Dendritic cell treated with granulocyte-macrophage colony-stimulating factor and Interleukin-4, amounts not matched to agents 40 ng/mL and 50 ng/mL, for 4 days (primary cell): Measurements from ENCODE around the gene TACC2.

Experiments used
- H3K27ac Mint-ChIP-seq: one replicate; pipeline ENCODE4 v1.8.0; 2022; ENCODE audit warnings: mild to moderate bottlenecking, mixed read lengths
- H3K27me3 Mint-ChIP-seq: one replicate; pipeline ENCODE4 v1.8.0; 2022; ENCODE audit warnings: mild to moderate bottlenecking, mixed read lengths
- H3K36me3 Mint-ChIP-seq: one replicate; pipeline ENCODE4 v1.8.0; 2022; ENCODE audit warnings: low read depth, mixed read lengths
- H3K4me1 Mint-ChIP-seq: one replicate; pipeline ENCODE4 v1.8.0; 2022; ENCODE audit warnings: low read depth, mixed read lengths
- H3K4me3 Mint-ChIP-seq: one replicate; pipeline ENCODE4 v1.8.0; 2022; ENCODE audit warnings: mild to moderate bottlenecking, moderate library complexity, mixed read lengths
- H3K9me3 Mint-ChIP-seq: one replicate; pipeline ENCODE4 v1.8.0; 2022; ENCODE audit warnings: mixed read lengths
- intact Hi-C: fragments of 100-400 bp; cut with micrococcal nuclease; formaldehyde crosslinking; loops from one replicate; pipeline ENCODE4 v1.15.0; 2022

TACC2 gene

DNA sequence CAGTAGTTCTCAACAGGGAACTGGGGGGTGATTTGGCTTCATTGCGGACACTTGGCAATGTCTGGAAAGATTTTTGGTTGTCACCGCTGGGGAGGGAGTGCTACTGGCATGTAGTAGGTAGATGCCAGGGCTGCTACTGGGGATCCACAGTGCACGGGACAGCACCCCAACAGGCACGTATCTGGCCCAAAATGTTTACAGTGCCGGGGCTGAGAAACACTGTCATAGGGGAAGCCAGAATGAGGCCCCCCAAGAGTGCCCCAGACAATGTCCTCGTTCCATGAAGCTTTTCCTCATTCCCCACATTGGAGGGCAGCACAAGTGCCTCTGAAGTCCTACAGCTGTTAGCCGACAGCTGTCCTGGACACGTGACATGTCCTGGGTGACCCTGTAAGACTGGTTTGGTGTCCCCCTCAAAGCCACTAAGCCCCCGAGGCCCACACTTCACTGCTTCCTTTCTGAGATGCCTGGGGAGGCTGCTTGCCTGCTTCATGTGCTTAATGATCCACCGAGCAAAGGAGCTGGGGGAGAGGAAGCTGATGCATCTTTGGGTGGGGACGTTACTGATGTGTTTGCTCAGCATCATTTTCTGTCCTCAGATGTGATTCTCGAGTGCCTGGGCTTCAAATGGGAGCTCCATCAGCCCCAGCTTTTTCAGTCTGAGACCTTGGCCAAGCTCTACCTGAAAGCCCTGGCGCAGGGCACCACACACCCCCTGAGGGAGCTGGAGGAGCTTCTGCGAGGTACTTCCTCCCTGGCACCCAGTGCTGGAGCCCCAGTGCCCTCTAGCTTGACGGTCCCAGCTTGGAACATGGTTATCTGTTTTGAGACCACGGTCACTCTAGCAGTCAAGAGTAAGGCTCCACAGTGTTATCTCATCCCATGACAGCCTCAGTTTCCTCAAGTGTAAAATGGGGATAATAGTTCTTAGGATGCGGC is 296.8 kb downstream of the TACC2 start:
- no peaks in the 10 kb centered on the region for H3K9me3 Mint-ChIP-seq
- no peaks in the 10 kb centered on the region for H3K36me3 Mint-ChIP-seq
- H3K4me3 Mint-ChIP-seq, result no peak overlapping the region
- intact Hi-C loops, result no loop called here
- no peaks in the 10 kb centered on the region for H3K4me1 Mint-ChIP-seq
- no peak overlapping the region for H3K27ac Mint-ChIP-seq
- peaks cover 8% of the 10 kb centered on the region for H3K27me3 Mint-ChIP-seq

DNA sequence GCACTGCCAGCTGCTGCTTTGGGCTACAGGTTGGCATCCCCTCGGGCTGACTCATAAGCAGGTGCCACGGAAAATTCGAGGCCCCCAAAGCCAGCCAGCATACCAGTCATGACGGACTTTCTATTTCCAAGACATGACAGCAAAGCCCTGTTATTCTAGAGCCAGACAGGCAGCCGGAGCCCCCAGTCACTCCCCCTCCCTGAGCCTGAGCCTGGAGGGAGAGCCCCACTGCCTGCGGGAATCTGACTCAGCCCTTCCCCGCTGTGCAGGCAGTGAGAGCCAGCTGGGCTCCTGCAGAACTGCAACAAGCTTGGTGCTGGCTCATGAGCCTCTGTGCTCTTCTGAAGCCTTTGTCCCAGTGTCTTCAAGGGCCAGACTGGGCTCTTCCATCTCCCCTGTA is 297.9 kb downstream of the TACC2 start:
- no peak overlapping the region for H3K27ac Mint-ChIP-seq
- H3K4me3 Mint-ChIP-seq, result no peak overlapping the region
- intact Hi-C loops, result no loop called here
- no peaks in the 10 kb centered on the region for H3K4me1 Mint-ChIP-seq
- H3K9me3 Mint-ChIP-seq, result no peaks in the 10 kb centered on the region
- H3K36me3 Mint-ChIP-seq, result no peaks in the 10 kb centered on the region
- peaks cover 9% of the 10 kb centered on the region for H3K27me3 Mint-ChIP-seq

DNA sequence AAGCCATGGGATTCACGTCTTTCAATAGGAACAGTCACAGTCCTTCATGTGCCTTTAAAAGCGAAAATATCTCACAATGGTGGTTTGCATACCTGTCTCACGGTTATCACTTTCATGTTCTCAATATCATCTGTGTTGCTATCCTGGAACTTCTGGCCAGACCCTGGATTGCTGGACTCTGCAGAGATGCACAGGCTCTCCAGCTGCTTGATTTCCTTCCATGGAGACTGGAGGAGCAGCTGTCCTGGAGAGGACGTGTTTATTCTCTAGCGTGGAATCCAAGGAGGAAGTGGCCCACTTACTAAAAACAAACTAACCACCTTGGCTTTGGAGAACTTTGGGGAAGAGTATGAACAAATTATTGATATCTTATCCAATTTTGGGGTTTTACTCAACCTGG is 298.6 kb downstream of the TACC2 start:
- Mint-ChIP-seq H3K4me3 (no peak overlapping the region), H3K4me1 (no peaks in the 10 kb centered on the region), H3K9me3 (no peaks in the 10 kb centered on the region), H3K36me3 (no peaks in the 10 kb centered on the region), H3K27me3 (peaks cover 9% of the 10 kb centered on the region), H3K27ac (no peak overlapping the region)
- intact Hi-C loops, result no loop called here

DNA sequence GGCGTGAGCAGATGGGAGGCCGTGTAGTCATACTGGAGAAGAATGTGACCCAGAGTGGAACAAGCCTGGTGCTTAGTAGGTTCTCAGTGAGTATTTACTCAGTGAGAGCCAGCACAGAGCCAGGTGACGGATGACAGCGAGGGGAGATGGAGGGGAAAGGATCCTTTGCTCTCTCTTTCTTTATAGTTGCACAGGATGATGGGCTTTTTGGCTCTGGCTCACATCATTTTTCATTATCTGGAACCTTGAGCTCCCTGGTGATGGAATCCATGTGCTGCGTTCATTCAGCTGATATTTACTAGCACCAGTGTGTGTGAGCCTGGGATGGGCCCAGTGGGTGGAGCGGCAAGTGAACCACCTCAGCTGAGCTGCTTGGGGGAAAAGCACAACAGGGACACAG is 299.3 kb downstream of the TACC2 start:
- H3K27me3 Mint-ChIP-seq, result peaks cover 6% of the 10 kb centered on the region

DNA sequence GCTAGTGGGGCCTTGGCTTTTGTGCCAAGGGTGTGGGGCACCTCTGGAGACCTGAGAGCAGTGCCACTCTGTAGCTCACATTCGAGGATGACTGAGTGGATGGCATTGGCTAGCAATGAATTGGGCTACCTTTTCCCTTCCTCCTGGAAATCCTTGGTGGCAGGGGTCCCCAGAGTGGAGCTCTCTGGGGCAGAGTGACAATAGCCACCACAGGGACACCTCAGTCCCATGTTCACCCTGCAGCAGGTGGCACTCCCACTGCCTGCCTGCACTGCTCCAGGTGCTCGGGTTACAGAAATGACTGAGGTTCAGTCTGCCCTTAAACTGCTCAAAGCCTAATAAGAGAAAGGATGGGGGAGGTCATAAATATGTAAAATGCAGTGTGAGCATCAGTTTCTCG is 300.0 kb downstream of the TACC2 start:
- no peaks in the 10 kb centered on the region for H3K4me1 Mint-ChIP-seq
- intact Hi-C loops, result no loop called here
- H3K9me3 Mint-ChIP-seq, result no peaks in the 10 kb centered on the region
- H3K27ac Mint-ChIP-seq, result no peak overlapping the region
- no peak overlapping the region for H3K4me3 Mint-ChIP-seq
- H3K36me3 Mint-ChIP-seq, result no peaks in the 10 kb centered on the region
- peaks cover 6% of the 10 kb centered on the region for H3K27me3 Mint-ChIP-seq

More for the DNA sequence above, 299.3 kb downstream of the TACC2 start:
- Mint-ChIP-seq H3K4me3 (no peak overlapping the region), H3K27ac (no peak overlapping the region), H3K36me3 (no peaks in the 10 kb centered on the region), H3K9me3 (no peaks in the 10 kb centered on the region), H3K4me1 (no peaks in the 10 kb centered on the region)
- intact Hi-C loops, result no loop called here

DNA sequence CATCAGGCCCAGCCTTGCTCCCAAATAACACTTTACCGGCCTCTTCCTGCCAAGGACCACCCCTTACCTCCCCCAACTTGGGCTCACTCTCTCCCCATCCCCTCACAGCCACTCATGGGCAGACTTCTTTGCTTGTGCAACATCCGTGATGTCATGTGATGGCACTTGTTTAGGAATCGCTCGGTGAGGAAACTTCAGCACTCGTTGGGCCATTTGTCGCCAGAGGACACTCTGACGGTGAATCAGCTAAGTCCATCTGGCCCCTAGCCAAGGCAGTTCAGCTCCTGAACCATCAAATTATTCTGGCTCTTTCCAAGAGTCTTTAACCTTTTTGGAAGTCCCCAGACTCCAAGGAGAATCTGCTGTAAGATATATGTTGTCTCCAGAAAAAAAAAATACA is 301.4 kb downstream of the TACC2 start:
- Mint-ChIP-seq H3K4me1 (no peaks in the 10 kb centered on the region), H3K9me3 (no peaks in the 10 kb centered on the region), H3K27me3 (peaks cover 6% of the 10 kb centered on the region), H3K27ac (no peak overlapping the region), H3K4me3 (no peak overlapping the region), H3K36me3 (no peaks in the 10 kb centered on the region)
- intact Hi-C loops, result no loop called here

DNA sequence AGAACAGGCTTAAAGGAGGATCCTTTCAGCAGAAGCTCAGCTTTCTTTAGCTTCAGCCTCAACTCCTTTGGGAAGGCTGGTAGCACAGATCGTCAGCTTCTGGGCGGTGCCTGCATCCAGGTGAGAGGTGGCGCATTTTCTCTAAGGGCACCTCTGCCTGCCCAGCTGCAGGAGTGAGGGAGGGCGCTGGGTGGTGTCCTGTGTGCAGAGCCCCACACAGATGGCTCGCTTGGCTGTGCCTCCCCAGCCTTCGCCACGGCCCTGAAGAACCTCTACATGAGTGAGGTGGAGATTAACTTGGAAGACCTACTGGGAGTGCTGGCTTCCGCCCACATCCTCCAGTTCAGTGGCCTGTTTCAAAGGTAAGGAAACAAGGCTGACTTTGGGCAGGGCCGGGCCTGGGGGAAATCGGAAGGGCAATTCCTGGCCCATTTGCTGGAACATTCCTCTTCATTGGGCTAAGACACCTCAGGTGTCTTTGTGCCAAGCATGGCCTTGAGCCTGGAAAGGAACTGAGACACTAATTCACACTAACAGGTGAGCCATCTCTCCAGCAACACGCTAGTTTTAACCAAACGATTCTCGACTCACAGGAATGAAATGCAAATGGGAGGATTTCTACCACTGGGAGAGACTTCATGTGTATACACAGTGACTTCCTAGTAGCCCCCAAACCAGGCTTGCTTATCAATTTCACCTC is 302.0 kb downstream of the TACC2 start:
- Mint-ChIP-seq H3K4me3 (no peak overlapping the region), H3K4me1 (no peaks in the 10 kb centered on the region), H3K9me3 (no peaks in the 10 kb centered on the region), H3K27ac (no peak overlapping the region), H3K36me3 (no peaks in the 10 kb centered on the region), H3K27me3 (peaks cover 6% of the 10 kb centered on the region)
- intact Hi-C loops, result no loop called here

DNA sequence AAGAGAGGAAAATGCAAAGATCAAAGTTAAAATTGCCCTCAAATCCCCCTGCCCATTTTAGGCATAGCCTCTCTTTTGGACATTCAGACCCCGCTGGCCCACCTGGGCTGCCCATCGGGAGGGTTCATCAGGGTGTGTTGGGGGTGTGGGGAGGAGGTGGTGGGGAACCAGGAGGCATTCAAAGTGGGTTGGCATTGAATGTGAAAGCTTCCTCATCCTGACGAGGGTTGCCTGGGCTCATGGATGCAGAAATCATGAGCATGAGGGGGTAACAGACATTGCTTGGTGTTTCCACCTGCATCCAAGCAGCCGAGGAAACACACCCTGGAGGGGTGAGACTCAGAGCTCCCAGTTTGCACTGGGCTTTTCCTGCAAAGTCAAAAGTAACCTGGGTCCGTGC is 302.8 kb downstream of the TACC2 start:
- Mint-ChIP-seq H3K4me3 (no peak overlapping the region), H3K9me3 (no peaks in the 10 kb centered on the region), H3K27me3 (peaks cover 6% of the 10 kb centered on the region), H3K4me1 (no peaks in the 10 kb centered on the region), H3K27ac (no peak overlapping the region), H3K36me3 (no peaks in the 10 kb centered on the region)
- intact Hi-C loops, result no loop called here

DNA sequence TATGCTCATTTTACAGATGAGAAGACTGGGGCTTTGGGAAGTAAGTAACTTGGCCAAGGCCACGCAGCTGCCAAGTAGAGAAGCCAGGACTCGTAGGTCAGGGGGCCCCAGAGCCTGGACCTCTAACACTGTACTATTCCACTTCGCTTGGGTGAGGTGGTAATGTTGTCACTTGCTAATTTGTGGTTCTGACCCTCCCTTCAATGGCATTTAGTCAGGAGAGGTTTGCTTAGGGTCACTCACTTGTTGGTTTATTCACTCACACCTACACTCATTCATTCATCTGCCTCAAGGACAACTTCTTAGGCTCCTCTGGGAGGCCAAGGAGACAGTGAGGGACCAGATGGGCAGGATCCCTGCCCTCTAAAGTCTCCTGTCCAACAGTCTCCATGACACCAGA is 303.4 kb downstream of the TACC2 start:
- intact Hi-C loops, result no loop called here
- H3K27ac Mint-ChIP-seq, result no peak overlapping the region
- no peak overlapping the region for H3K4me3 Mint-ChIP-seq
- H3K9me3 Mint-ChIP-seq, result no peaks in the 10 kb centered on the region
- H3K4me1 Mint-ChIP-seq, result no peaks in the 10 kb centered on the region
- peaks cover 7% of the 10 kb centered on the region for H3K27me3 Mint-ChIP-seq
- no peaks in the 10 kb centered on the region for H3K36me3 Mint-ChIP-seq

DNA sequence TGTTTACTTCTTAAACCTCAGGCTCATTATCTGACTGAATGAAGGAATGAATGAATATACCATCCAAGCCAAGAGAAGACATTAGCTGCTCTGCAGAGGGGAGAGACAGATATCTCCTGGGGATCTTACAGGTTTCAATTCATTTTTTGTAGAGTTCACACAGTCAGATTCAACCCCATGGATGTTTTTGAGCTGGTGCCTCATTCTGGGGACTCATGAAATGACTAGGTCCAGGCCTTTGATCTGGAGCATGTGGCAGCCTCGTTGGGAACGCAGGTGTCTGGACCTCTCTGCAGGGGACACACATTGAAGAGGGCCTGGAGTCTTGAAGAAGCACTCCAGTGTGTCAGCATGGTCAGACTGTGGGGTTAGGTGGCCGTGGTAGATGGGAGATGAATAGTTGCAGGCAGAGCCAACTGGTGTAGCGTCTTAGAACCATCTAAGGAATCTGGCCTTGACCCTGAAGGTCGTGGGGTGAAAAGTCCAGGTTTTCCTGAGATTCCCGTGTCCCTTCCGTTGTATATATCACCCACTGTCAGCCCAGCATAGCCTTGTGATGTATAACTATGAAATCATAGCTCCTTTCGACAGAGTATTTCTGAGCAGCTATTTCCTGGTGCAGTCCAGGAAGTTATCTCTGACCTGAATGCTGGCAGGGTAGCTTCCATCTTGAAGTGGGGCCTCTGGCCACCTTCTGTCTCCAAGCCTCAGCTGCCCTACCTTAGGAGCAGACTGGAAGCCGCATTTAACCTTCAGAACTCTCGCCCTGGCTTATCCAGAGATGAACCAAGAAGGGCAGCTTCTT is 304.4 kb downstream of the TACC2 start:
- H3K27ac Mint-ChIP-seq, result no peak overlapping the region
- peaks cover 7% of the 10 kb centered on the region for H3K27me3 Mint-ChIP-seq
- no peaks in the 10 kb centered on the region for H3K36me3 Mint-ChIP-seq
- no peak overlapping the region for H3K4me3 Mint-ChIP-seq
- H3K4me1 Mint-ChIP-seq, result no peaks in the 10 kb centered on the region
- intact Hi-C loops, result no loop called here
- no peaks in the 10 kb centered on the region for H3K9me3 Mint-ChIP-seq

DNA sequence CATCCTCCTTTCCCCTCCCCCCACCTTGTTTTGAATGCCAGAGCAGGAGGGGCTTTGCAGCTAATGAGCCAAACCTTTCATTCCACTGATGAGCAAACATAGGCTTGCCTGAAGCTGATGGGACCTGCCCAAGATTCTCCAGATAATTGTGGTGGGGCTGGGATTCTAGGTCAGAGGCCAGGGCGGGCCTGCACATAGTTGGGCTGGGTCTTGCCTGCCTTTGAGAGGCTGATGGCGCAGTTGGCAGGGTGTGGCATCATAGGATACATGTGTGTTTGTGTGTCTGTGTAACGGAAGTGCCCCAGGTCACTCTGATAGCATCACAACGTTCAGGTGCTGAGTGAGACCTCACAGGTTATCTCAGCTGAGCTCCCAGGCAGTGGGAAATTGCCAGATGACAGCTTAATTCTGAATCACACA is 305.0 kb downstream of the TACC2 start:
- intact Hi-C loops, result no loop called here
- no peaks in the 10 kb centered on the region for H3K36me3 Mint-ChIP-seq
- no peak overlapping the region for H3K27ac Mint-ChIP-seq
- peaks cover 6% of the 10 kb centered on the region for H3K27me3 Mint-ChIP-seq
- H3K4me1 Mint-ChIP-seq, result no peaks in the 10 kb centered on the region
- H3K4me3 Mint-ChIP-seq, result no peak overlapping the region
- H3K9me3 Mint-ChIP-seq, result no peaks in the 10 kb centered on the region

DNA sequence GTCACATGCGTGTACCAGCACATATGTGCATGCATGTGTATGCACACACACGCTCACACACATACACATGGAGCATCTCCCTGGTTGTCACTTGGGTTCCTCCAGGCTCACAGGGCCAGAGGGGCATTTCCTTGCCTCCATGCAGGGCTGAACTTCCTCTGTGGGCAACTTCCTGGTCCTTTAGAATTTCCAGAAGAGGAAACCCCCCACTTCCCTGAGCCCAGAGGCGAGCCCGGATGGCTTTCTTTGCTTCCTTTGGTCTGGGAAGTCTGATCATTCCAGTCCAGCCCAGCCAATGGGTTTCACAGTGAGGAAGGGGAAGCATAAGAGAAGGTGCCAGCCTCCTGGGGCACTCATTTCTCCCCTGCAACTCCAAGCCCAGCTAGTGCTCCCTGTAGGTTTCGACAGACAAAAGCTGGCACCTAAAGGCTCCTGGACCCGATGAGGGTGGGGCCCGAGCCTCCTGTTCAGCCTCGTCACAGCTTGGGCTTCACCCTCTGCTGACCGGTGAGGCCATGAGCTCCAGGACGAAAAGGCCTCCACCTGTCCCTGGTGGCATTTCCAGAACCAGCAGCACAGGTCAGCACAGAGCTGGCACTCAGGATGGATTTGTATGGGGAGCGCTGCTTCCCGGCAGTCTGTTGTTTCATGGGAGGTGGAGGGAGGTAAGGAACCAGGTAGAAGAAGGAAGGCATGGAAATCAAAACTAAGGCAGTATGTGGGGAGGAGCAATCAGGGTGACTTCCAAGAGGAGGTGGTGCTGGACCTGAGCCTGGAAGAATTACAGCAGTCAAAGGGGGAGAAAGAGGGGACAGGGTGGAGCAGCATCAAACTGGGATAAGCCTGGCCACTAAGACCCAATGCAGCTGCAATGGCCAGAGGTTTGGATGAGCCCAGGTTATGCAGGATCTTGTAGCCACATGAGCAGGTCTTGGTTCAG is 305.8 kb downstream of the TACC2 start:
- no peaks in the 10 kb centered on the region for H3K9me3 Mint-ChIP-seq
- H3K4me3 Mint-ChIP-seq, result no peak overlapping the region
- no peak overlapping the region for H3K27ac Mint-ChIP-seq
- intact Hi-C loops, result no loop called here
- no peaks in the 10 kb centered on the region for H3K36me3 Mint-ChIP-seq
- no peaks in the 10 kb centered on the region for H3K4me1 Mint-ChIP-seq
- peaks cover 10% of the 10 kb centered on the region for H3K27me3 Mint-ChIP-seq

DNA sequence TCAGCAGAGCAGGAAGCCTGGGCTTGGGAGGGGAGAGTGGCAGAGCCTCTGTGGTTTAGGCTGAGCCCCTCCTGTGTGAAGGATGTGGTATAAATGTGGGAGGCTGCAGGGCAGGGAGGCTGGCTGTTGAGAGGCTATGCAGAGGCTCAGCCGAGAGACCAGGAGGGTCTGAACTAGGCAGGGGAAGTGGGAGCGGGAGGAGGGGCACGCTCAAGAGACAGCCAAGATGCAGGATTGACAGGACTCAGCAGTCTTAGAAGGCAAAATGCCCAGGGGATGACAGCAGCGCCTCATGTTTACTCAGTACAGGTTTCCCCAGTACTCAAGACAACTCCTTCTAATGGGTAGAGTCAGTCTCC is 306.5 kb downstream of the TACC2 start:
- no peaks in the 10 kb centered on the region for H3K4me1 Mint-ChIP-seq
- no peaks in the 10 kb centered on the region for H3K9me3 Mint-ChIP-seq
- H3K27ac Mint-ChIP-seq, result no peak overlapping the region
- intact Hi-C loops, result no loop called here
- peaks cover 9% of the 10 kb centered on the region for H3K27me3 Mint-ChIP-seq
- no peaks in the 10 kb centered on the region for H3K36me3 Mint-ChIP-seq
- H3K4me3 Mint-ChIP-seq, result no peak overlapping the region
